GM18909 (cell line): ENCODE data around the gene PARD3.

ENCODE experiments used
- ATAC-seq: cut with Tn5 transposase; IDR thresholded peaks from one replicate; pipeline ENCODE4 v1.9.1; 2021; ENCODE audit warnings: mild to moderate bottlenecking; ENCODE audit not compliant: unreplicated experiment, poor library complexity

The PARD3 gene

GRCh38 chr10:34305189-34305588 lies 509.9 kb downstream of the PARD3 start:
- ATAC-seq = peak; percentile 57

- ATAC-seq = no peak
Observed at GRCh38 chr10:34303022-34303421, 512.1 kb downstream of the PARD3 start.

- ATAC-seq = peak; percentile 50
Observed at GRCh38 chr10:34299105-34299611, 515.9 kb downstream of the PARD3 start.

- no peak for ATAC-seq
Observed at GRCh38 chr10:34298346-34298818, 516.7 kb downstream of the PARD3 start.

GRCh38 chr10:34297541-34298345 lies 517.4 kb downstream of the PARD3 start:
- no peak for ATAC-seq

- ATAC-seq = no peak
Observed at GRCh38 chr10:34295142-34295548, 520.0 kb downstream of the PARD3 start.

- ATAC-seq = no peak
Observed at GRCh38 chr10:34294137-34294536, 521.0 kb downstream of the PARD3 start.

GRCh38 chr10:34292675-34293074 lies 522.4 kb downstream of the PARD3 start:
- no peak for ATAC-seq

GRCh38 chr10:34292194-34292565 lies 522.9 kb downstream of the PARD3 start:
- no peak for ATAC-seq

GRCh38 chr10:34291466-34292193 lies 523.5 kb downstream of the PARD3 start:
- ATAC-seq = peak; percentile 85

GRCh38 chr10:34290412-34291081 lies 524.5 kb downstream of the PARD3 start:
- ATAC-seq = no peak

- ATAC-seq = no peak
Observed at GRCh38 chr10:34288634-34289033, 526.5 kb downstream of the PARD3 start.

- ATAC-seq = no peak
Observed at GRCh38 chr10:34286136-34286739, 528.9 kb downstream of the PARD3 start.

GRCh38 chr10:34281661-34282582 lies 533.2 kb downstream of the PARD3 start:
- ATAC-seq = peak; percentile 47

- no peak for ATAC-seq
Observed at GRCh38 chr10:34280599-34281374, 534.3 kb downstream of the PARD3 start.

- ATAC-seq = no peak
Observed at GRCh38 chr10:34275626-34276130, 539.4 kb downstream of the PARD3 start.

- ATAC-seq = no peak
Observed at GRCh38 chr10:34274906-34275305, 540.2 kb downstream of the PARD3 start.

- no peak for ATAC-seq
Observed at GRCh38 chr10:34273340-34273739, 541.8 kb downstream of the PARD3 start.
